Stromal cell of bone marrow (primary cell): ENCODE data around the gene ABCA2.
"Not testable (repeated sequence)": the region's sequence is repeated elsewhere in the genome, so short reads cannot be mapped to it uniquely, and the experiment has no call there.

Experiments used
- DNase-seq: peaks from one replicate; pipeline ENCODE4 v3.0.0-alpha.2; 2012; ENCODE audit warnings: low read depth

The ABCA2 gene

DNA sequence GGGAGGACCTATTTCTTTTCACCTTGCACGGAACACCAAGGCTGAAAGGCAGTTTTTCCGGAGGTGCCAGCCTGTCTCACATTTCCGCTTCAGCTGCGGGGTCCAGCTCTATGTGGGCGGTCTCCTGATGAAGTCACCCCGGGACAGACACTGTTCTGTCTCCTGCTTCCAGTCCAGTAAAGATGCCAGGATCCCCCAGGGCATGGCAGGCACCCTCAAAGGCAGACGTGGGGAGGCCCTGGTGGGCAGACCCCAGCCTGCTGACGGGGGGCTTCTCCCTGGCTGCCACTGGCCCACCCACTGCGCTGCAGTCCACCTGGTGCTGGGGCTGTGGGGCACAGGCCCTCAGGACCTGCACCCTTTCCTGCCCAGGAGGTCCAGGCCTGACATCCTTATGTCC lies 34.8 kb upstream of the ABCA2 start:
- DNase-seq: not testable (repeated sequence)

DNA sequence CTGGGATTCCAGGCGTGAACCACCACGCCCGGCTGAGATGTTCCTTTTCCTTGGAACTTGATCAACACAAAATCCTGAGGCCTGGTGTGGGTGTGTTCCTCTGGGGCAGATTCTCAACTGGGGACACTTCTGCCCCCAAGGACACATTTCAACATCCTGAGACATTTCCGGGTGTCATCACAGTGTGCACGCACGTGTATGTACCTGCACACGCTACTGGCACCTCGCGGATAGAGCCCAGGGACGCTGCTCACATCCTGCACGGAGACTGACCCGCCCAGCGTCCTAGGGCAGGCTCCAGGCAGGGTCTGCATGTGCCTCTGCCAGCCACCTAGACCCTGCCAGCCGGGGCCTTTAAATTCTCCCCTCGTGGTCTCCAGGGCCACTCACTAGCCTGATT lies 34.3 kb upstream of the ABCA2 start:
- DNase-seq: no peak

DNA sequence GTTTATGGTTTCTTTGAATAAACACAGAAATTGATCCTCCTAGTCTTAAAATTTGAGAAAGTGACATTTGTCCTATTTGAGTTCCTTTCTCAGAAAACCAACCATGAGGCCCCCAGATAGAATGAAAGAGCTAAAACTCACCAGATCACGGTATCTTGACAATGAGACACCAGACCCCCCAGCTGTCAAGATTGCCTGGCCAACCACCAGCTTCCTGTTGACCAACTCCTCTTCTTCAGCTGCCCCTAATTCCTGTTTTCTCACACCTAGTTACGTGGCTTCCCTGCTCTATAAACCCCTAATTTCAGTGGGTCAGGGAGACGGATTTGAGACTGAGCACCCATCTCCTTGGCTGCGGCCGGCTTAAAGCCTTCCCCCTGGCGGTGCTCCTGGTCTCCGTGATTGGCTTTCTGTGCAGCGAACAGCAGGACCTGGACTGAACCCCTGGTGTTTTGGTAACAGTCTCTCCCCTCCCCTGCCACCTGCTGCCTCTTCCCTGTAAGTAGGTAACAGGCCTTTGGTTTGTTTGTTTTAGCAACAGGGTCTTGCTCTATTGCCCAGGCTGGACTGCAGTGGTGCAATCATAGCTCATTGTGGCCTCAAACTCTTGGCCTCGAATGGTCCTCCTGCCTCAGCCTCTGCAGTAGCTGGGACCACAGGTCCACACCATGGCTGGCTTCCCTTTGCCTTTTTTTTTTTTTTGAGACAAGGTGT lies 30.6 kb upstream of the ABCA2 start:
- DNase-seq: no peak

DNA sequence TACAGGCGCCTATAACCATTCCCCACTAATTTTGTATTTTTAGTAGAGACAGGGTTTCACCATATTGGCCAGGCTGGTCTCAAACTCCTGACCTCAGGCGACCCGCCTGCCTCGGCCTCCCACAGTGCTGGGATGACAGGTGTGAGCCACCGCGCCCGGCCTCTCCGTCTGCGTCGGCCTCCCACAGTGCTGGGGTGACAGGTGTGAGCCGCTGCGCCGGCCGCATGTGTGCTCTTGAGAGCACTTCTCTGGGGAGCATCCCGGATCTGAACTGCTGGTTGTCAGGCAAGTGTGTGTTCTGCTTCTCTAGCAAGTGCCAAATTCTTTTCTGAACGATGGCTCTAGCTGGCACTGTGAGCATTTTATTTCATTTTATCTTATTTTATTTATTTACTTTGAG lies 29.5 kb upstream of the ABCA2 start:
- DNase-seq: no peak

DNA sequence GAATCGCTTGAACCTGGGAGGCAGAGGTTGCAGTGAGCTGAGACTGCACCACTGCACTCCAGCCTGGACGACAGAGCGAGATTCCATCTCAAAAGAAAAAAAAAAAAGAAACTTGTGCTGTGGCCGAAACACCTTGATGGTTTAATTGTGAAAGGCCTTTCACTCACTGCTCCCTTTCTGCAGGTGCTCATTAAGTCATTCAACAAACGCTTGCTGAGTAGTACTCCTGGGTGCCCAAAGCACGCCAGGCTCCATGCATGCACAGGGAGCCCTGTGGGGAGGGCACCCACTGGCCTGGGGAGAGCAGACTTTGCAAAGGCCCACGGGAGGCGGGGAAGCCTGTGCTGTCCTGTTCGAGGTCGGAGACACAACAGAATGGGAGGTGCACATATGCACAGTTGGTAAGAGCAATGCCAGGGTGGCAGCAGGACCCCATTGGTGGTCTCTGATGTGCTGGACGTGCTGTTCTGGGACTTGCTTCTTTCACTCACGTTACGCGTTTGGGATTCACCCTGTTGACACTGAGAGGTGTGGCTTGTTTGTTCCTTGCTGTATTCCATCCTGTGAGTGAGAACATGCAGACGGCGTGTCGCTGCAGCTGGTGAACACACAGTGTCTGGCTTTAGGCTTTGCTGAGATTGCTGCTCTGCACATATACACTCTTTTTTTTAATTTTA lies 28.8 kb upstream of the ABCA2 start:
- no peak for DNase-seq

DNA sequence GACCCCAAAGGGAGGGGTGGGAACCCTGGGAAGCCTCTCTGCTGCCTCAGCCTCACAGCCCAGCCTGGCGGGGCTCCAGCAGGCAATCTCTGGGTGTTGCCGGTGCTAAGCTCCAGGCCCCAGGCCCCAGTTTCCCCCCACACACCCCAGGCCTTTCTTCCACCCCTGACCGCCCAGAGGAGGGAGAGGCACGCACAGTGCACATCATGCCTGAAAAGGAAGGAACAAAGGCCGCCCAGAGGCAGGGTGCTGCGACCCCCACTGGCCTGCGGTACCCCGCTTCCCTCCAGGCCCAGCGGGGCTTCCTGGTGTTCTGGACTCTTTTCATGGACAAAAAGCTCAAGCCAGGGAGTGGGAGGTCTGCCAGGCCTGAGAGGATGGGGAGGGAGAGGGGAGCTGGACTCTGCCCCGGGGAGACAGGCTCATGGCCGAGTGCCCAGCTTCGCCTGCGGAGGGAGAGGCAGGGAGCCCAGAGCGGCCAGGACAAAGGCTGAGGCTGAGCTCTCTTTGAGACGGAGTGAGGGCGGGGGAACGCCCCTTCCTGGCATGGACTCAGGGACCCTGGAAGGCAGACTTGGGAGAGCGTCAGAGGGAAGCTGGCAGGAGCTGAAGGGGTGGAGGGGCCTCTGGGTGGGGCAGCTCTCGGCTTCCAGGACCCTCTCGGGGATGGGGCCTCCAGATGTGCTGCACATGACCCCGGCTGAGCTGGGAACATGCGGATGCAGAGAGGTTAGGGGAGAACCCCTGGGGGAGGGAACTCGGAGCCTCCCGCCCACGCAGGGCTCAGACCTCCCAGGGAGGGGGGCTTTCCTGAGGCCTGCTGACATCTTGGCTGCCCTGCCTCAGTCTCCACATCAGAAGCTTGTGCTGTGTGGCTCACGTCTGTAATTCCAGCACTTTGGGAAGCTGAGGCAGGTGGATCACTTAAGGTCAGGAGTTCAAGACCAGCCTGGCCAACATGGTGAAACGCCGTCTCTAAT lies 27.6 kb upstream of the ABCA2 start:
- DNase-seq: no peak

DNA sequence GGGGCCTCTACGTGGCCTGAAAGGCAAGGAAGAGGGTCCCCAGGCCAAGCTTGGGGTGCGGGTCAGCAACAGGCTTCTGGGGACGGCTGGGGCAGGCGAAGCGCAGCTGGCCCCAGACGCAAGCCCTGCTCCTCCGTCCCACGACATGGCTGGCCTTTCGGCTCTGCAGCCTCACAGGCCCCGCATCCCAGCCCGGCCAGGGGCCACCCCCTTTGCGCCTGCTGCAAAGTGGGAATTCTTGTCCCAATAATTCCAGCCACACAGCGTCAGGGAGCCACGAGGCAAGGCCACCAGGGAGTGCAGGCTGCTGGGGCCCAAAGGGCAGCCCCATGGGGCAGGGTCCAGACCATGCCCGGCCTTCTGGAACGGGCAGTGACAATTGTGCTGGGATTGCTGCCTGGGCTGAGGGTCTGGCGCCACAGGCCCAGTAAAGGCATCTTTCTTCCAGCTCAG lies 26.9 kb upstream of the ABCA2 start:
- no peak for DNase-seq

DNA sequence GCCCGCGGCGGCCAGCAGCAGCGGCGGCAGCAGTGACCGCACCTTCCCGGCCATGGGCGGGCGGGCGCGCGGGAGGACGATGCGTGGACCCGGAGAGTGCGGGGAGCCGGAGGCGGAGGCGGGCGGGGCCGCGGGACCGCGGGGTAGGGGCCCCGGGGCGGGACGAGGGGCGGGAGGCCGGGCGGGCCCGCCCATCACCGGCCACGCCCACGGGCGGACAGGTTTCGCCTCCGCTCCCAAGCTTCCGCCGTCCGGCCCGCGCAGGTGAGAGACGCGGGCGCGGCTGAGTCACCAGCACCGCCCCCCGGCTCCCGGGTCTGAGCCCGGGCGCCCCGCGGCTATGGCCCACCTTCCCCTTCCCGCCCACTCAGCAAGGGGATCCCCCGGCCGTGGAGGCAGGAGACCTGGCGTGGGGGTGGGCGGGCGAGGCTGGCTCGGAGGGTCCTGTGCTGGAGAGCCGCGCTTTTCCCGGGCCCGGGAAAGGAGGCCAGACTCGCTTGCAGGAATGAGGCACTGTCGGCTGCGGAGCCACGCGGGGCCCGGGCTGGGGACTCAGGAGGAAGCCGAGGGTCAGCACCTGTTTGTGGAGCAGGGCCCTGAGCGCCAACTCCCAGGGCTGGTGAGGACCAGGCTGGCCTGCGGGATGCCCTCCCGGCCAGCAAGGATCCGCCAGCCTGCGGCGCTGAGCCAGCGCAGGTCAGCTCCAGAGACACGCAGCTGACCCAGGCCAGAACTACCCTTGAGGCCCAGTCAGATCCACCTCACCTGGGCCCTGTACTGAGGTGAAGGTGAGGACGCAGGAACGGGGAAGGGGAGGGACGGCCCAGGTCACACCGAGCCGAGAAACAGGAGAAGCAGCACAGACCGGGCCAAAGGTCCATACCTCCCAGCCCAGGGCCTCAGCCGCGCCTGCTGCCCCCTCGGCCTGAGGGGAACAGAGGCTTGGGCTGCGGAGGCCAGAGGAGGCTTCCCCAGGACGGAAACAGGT lies 26.2 kb upstream of the ABCA2 start, which contains the start of gene ENTPD2:
Gene ENTPD2, minus strand, starts transcription at position 118 of the 988 bp plus-strand sequence. Its CDS starts 64 bp downstream, at position 54.
- no peak for DNase-seq

DNA sequence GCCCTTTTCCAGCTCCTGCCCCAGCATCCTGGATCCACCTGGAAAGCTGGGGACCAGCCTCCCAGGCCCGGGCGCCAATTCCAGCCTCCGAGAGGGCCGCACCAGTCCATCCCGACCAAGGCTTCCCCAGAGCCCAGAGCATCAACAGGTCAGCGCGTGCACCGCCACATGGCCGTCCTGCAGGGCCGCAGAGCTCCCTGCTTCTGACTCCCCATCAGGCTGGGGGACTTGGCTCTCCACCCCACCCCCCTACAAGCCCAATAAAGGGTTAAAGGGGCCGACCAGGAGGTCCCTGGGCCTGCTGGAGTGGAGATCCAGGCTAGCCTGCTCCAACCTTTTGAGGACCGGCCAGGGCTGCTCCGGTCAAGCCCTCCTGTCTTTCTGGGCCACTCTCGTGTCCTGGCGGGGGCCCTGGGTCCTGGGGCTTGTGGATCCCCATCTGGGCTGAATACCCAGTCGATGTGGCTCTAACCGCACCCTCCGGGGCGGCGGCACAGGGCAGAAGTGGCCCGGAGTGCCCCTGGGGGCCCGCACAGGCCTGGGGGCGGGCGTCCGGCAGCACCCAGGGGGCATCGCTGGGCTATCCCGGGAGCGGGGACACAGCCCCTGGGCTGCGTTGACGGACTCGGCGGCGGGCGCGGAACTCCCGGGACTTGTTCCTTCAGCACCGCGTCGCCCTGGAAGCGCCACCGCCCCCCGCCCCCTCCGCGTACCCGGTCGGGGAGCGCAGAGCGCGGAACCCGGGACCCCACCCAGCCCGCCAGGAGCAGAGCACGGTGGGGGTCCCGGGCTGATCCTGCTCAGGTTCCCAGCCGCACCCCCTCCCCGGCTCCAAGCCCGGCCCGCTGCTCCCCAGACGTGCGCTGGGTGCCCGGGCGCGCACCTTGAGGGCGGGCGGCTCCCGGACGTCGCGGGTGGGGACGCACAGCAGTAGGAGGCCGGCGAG lies 25.2 kb upstream of the ABCA2 start:
- no peak for DNase-seq

DNA sequence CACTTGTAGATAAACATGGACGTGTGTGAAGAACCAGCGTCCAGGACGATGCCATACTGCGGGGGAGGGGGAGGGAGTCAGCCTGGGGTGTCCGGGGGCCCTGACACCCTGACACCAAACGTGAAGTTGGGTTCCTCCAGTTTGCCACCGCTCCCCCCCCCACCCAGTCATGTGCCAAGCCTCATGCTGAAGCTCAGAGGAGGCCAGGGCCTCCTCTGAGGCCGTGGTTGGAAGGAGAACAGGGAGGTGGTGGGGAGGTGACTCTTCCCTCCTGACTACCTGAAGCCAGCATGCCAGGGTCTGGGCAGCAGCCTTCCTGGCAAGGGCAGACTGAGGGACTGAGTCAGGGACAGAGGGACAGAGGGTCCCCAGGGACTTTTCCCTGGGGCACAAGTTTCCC lies 24.3 kb upstream of the ABCA2 start:
- DNase-seq: no peak

DNA sequence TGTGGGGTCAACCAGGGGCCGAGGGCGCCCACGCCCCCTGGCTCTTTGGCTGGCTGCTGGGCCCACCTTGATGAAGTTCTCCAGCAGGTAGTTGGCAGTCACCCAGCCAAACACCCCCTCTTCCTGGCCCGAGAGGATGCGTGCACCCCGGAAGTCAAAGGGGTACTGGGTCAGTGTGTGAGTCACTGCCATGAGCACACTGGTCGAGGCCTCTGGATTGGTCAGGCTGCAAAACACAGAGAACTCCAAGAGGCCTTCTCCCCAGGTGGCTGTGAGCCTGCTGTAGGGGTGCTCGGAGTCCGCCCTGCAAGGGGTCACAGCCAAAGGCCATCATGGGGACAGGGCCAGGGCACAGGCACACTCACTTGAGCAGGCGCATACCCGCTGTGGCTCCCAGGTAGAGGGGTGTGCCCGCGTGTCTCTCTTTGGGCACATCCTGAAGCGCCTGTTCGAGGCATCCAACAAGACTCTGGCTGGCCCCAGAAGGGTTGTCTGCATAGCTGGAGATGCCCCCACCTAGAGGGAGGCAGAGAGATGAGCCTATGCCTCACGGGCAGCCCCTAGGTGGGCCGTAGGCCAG lies 23.2 kb upstream of the ABCA2 start:
- no peak for DNase-seq

DNA sequence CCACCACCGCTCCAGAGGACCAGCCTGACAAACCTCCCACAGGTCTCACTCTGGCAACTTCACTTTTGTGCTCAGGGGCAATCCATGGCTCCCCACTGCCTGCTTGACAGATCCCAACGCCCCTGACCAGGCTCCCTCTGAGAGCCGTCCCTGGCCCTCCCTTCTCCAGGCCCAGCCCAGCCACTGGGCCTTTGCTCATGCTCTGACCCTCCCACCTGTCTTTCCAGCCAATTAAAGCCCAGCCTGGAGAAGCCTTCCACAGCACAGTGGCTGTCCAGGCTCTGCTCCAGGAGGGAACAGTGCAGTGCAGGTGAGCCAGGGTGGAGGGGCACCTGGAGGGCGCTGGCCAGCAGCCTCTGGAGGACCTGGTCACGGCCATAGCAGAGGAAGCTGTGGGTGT lies 22.5 kb upstream of the ABCA2 start:
- DNase-seq: no peak

DNA sequence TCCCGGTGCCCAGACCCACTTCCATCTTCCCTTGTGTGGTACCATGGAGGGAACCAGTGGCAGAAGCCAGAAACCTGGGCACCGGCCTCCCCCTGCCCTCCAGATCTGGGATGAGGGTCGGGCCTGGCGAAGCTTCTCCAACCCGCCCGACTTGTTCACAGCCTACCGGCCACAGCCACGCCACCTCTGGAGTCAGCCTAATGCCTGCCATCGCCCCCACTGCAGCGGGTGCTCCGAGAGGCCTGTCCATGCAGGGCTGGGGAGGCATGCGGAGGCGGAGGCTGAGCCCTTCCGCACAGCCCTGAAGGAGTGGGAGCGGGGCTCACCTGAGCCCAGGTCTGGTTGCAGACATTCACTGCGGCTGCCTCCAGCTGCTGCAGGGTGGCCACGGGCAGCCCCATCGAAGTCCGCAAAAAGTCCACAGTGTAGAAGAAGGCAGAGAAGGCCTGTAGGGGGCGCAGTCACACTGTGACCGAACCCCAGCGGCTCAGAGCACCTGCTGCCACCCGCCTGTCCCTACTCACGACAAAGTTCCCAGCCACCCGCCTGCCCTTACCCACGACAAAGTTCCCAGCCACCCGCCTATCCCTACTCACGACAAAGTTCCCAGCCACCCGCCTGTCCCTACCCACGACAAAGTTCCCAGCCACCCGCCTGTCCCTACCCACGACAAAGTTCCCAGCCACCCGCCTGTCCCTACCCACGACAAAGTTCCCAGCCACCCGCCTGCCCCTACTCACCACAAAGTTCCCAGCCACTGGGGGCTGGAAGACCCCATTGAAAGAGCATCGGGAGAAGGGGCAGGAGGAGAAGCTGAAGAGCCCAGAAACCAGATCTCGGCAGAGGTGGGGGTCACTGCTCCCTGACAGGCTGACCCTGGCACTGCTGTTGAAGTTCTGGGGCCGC lies 21.8 kb upstream of the ABCA2 start:
- DNase-seq: no peak

DNA sequence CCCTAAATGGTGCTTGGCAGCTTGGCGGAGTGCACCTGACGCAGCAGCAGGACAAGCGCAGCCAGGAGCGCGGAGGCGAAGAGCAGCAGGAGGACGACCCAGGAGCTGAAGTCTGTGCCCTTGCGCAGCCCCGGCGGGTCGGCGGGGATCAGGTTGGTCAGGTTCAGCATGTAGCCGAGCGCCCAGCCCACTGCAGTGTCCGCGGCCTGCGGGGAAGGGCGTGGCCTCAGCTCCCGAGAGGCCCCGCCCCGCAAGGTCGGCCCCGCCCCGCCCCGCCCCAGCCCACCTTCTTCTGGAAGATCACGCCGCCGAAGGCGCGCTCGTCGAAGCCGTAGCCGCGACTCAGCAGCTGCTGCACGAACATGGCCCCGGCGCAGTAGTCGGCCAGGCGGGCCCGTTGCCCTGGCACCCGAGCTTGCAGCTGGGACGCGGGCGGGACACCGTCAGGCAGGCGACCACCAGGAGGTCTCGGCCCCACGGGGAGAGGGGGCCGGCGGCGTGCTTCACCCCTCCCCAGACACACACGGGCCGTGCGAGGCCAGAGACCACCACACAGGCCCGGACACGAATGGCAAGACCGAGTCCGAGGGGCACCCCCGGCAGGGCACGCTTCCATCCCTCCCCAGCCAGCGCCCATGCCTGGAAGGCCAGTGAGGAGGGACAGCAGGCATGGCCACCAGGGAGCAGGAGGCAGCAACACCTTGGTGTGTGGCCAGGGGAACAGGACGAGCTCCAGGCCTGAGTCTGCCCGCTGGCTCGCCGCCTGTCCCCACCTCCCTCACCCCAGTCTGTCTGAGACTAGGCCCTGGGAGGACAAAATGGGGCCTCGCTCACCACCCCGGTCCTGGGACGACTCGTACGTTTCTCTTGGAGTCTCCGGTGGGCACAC lies 20.9 kb upstream of the ABCA2 start:
- no peak for DNase-seq

DNA sequence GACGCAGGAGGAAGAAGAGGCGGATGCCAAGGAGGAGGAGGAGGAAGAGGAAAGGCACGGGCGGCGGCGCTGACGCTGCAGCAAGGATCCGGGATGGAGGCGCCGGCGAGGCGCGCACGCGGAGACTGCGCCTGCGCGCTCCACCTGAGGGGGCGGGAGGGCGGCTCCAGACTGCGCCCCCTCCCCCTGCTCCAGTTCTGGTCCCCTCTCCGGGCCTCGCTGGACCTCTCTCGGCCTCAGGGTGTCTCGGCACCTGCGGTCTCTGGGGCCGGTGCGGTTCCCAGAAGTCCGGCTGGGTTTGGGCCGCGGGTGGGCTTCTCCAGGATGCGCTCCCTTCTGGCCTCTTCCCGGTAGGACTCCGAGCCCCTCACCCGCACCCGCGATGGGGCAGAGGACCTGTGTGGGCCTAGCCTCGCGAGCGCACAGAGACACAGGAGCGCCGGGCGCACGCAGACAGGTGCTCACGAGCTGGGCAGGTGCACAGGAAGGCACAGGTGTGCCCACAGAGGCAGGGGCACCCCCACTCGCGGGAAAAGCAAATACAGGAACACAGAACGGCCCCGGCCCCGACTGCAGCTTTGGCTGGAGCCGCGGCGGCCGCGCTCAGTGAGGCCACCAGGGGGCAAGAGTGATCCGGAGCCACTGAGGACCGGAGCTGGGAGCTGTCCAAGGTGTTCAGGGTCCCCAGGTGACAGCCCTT lies 18.2 kb upstream of the ABCA2 start, which contains the start of gene NPDC1:
Gene NPDC1, minus strand, starts transcription at position 90 of the 700 bp plus-strand sequence. CDS start 188 bp downstream, outside the sequence.
- DNase-seq: no peak

DNA sequence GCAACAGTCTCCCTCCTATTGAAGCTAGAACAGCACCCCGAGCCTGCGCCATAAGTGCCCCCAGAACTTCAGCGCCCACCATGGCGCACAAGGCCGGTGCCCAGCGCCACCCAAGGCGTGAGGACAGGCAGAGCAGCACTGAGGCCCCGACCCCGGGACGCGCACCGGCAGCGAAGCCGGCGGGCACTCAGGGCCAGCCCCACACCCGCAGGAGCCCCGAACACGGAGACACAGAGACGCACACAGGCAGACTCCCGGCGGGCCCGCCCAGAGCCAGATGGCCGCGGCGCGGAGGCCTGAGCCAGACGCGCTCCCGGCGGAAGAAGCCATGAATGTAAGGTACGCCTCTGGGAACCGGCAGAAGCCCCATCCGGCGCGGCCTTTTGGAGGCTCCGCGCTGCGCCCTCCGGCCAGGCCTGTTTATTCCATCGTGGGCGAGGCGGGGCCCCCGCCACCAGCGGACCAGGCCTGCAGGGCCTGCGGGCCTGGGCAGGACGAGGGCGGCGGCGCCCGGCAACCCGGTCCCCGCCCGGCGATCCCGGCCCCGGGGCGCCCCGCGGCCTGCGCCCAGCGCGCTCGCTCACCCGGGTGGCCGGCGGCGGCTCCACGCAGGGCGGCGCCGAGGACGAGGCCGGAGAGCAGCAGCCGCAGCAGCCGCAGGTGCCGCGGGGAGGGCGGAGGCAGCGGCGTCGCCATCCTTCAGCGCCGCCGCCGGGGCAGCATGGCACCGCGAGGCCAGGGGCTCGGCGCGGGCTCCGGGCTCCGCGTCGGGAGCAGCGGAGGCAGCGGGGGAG lies 17.5 kb upstream of the ABCA2 start:
- DNase-seq: no peak
